ENCODE data around the gene SLC6A5.

- TF ChIP-seq CTCF (IDR thresholded peaks at IDR 0.05) = no peak
- no peak for TF ChIP-seq POLR2A (IDR thresholded peaks at IDR 0.05; ENCODE audit: low read depth)
- no peak for TF ChIP-seq EP300 (IDR thresholded peaks at IDR 0.05)
- TF ChIP-seq POLR2AphosphoS5 (IDR thresholded peaks at IDR 0.05) = no peak
These were observed 69.7 kb downstream of the SLC6A5 start, which contains the start of gene NELL1 for GRCh38 chr11:20668844-20669819.
